NT2/D1 (cell line): Measurements from ENCODE around the gene RPL7A.

ENCODE experiments used
- DNase-seq: peaks from one replicate; pipeline ENCODE4 v3.0.0-alpha.2; 2011; ENCODE audit warnings: low read depth, low spot score
- H3K27me3 ChIP-seq: 2 replicates; pipeline ENCODE4 v1.6.0; 2011; ENCODE audit warnings: mild to moderate bottlenecking; ENCODE audit not compliant: insufficient read length, insufficient read depth
- H3K36me3 ChIP-seq: 2 replicates; pipeline ENCODE4 v1.6.1; 2011; ENCODE audit warnings: mild to moderate bottlenecking, low read length, mixed read lengths; ENCODE audit not compliant: insufficient read depth, insufficient read length
- H3K4me1 ChIP-seq: 2 replicates; pipeline ENCODE4 v1.5.1; 2011; ENCODE audit not compliant: insufficient read depth, insufficient read length
- H3K4me3 ChIP-seq: 2 replicates; pipeline ENCODE4 v1.5.1; 2011; ENCODE audit warnings: low read depth; ENCODE audit not compliant: insufficient read length
- H3K9ac ChIP-seq: 2 replicates; pipeline ENCODE4 v1.6.0; 2011; ENCODE audit warnings: low read depth; ENCODE audit not compliant: insufficient read length
- H3K9me3 ChIP-seq: 2 replicates; pipeline ENCODE4 v1.5.1; 2011; ENCODE audit warnings: mild to moderate bottlenecking, low read length; ENCODE audit not compliant: insufficient read depth
- SUZ12 ChIP-seq: IDR thresholded peaks from 2 replicates; pipeline ENCODE4 v1.6.1; 2011; ENCODE audit not compliant: insufficient read length, insufficient read depth; ENCODE audit errors: extremely low read depth
- YY1 ChIP-seq: IDR thresholded peaks from 2 replicates; pipeline ENCODE4 v1.6.1; 2011; ENCODE audit not compliant: insufficient read length, insufficient read depth
- ZNF274 ChIP-seq: IDR thresholded peaks from 2 replicates; pipeline ENCODE4 v1.6.1; 2011; ENCODE audit warnings: mild to moderate bottlenecking, low read depth, low read length

The RPL7A gene

DNA sequence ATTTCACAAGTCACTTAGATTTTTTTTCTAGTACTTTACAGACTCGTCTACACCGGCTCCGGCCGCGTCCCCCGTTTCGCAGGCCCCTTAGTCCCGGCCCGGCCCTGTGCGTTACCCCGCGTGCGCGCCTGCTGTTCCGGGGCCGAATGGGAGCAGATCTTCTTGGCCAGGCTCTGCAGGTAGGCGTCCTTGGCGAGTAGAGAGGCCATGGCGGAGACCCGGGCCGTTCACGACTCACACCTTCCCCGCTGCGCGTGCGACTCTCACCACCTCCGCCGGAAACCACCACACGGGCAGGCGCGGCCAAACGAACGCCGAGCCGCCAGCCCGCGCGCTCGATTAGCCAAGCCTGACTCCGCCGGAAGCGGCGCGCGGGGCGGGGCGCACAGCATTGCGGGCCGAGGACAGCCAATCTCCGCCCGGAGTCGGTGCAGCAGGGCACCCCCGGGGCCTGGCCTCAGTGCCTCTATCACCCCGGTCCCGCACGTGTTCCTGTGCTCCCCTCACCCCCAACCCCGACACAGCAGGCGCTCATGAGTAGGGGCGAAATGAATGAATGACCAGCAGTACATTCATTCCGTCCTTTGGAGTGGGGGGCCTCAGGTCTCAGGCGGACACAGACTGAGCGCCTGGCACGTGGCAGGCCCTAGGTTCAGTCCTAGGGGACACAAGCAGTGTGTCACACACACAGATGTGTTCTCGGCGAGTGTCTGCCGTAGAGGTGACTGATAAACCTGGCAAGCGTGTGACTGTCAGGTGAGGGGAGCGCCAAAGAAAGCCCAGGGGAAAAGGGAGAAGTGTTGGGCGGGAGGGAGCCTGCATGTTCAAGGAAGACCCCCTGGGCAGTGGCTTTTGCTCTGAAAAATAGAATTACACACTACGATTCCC is 11.8 kb upstream of the RPL7A start, which contains the start of gene SURF6:
TSS of gene SURF6 (minus strand) at position 265 of the 888 bp plus-strand sequence. CDS start at position 209, 56 bp downstream.
- Histone ChIP-seq H3K9ac (peak within 1 kb of the TSS; percentile 94), H3K36me3 (peaks cover 73% of the 10 kb centered on the region), H3K27me3 (no peaks in the 10 kb centered on the region), H3K4me3 (peak within 1 kb of the TSS; percentile 85), H3K9me3 (no peaks in the 10 kb centered on the region), H3K4me1 (peaks cover 13% of the 10 kb centered on the region)
- peak; percentile 35 for TF ChIP-seq YY1
- no peak for TF ChIP-seq SUZ12
- no peak for TF ChIP-seq ZNF274
- peak; percentile 93 for DNase-seq

- Histone ChIP-seq H3K27me3 (no peaks in the 10 kb centered on the region), H3K36me3 (peaks cover 73% of the 10 kb centered on the region), H3K9me3 (no peaks in the 10 kb centered on the region), H3K4me3 (no peak overlapping the region), H3K9ac (peak overlapping the region; percentile 3), H3K4me1 (peaks cover 14% of the 10 kb centered on the region)
- DNase-seq: no peak
- no peak for TF ChIP-seq SUZ12
- TF ChIP-seq ZNF274: no peak
- TF ChIP-seq YY1: no peak
These were observed 8.4 kb upstream of the RPL7A start for GRCh38 chr9:133339641-133340040.

DNA sequence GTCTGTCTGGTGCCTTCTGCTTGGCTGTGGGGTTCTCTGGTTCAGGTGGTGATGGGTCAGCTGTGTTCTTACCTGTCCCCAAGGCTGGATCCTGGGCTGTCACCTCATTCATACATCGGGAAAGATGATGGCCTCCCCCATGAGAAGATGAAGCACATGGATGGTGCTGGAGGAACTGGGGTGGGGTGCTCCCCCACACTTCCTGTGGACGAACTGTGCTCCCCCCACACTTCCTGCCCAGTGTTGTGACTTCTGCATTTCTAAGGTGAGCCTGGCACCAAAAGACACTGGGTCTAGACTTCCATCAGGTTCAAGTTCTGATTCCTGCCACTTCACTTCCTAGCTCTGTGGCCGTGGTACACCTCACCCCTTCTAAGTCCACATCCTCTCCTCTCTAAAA is 7.8 kb upstream of the RPL7A start:
- Histone ChIP-seq H3K4me3 (no peak overlapping the region), H3K27me3 (no peaks in the 10 kb centered on the region), H3K9ac (no peak overlapping the region), H3K9me3 (no peaks in the 10 kb centered on the region), H3K36me3 (peaks cover 76% of the 10 kb centered on the region), H3K4me1 (peaks cover 14% of the 10 kb centered on the region)
- TF ChIP-seq YY1 (no peak), SUZ12 (no peak), ZNF274 (no peak)
- no peak for DNase-seq

DNA sequence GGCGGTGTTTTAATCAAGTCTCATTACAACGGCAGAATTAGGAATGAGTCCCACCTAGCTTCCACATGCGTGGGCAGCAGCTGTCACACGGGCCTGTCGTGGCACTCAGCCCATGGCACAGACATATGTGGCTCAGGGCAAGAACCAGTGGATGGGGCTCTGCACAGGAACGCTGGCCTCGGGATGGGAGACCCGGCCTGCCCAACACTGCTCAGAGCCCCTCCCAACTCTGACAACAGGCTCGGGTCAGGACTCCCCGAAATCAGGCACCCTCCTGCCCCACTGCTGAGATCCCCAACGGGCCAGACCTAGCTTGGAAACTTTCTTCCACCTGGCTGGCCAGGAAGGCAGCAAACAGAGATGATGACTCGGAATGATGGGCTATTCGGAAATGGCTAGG is 7.1 kb upstream of the RPL7A start:
- peaks cover 16% of the 10 kb centered on the region for H3K4me1 ChIP-seq
- H3K9me3 ChIP-seq: no peaks in the 10 kb centered on the region
- no peak overlapping the region for H3K4me3 ChIP-seq
- H3K27me3 ChIP-seq: no peaks in the 10 kb centered on the region
- H3K36me3 ChIP-seq: peaks cover 83% of the 10 kb centered on the region
- no peak for DNase-seq
- TF ChIP-seq YY1 (no peak), SUZ12 (no peak), ZNF274 (no peak)
- H3K9ac ChIP-seq: no peak overlapping the region

GRCh38 chr9:133341369-133342068 is 6.5 kb upstream of the RPL7A start:
- DNase-seq: no peak
- H3K4me3 ChIP-seq: no peak overlapping the region
- peak overlapping the region; percentile 36 for H3K9ac ChIP-seq
- TF ChIP-seq YY1 (no peak), ZNF274 (no peak), SUZ12 (no peak)
- no peaks in the 10 kb centered on the region for H3K27me3 ChIP-seq
- H3K4me1 ChIP-seq: peaks cover 22% of the 10 kb centered on the region
- no peaks in the 10 kb centered on the region for H3K9me3 ChIP-seq
- H3K36me3 ChIP-seq: peaks cover 86% of the 10 kb centered on the region

DNA sequence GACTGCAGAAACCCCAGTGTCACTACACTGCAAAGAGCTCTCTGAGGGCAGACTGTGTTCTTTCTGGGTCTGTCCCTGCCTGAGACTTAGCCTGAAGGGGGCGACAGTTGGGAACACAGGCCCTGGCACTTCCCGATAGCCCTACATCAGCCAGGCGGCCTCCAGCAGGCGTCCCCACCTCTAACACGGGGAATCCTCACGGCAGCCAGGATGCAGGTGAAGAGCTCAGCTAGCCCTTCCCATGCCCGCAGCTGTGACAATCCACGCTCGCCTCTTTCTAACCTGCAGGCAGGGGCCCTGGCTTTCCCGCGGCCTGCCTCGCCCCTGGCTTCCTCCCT is 6.0 kb upstream of the RPL7A start:
- Histone ChIP-seq H3K36me3 (peaks cover 88% of the 10 kb centered on the region), H3K4me1 (peaks cover 24% of the 10 kb centered on the region), H3K9me3 (no peaks in the 10 kb centered on the region), H3K9ac (peak overlapping the region; percentile 36), H3K27me3 (no peaks in the 10 kb centered on the region), H3K4me3 (no peak overlapping the region)
- TF ChIP-seq YY1 (no peak), ZNF274 (no peak), SUZ12 (no peak)
- DNase-seq: no peak

DNA sequence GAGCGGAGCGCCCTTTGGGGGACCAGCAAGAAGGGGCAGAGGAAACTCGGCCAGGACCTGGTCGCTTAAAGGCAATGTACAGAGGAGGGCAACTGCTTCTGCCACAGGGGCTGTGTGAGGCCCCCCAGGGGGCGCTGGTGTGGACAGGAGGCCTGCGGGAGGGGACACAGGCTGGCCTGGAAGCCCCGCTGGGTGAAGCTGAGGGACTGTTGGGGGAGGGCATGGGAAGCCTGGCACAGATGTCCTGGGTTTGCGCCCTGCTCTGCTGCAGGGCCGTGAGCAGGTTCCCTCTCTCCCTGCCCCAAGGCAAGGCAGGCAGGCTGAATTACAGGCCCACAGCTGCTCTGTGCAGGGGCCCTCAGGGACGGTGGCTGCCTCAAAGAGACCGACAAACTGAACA is 5.4 kb upstream of the RPL7A start:
- DNase-seq: no peak
- Histone ChIP-seq H3K9me3 (no peaks in the 10 kb centered on the region), H3K9ac (peak overlapping the region; percentile 50), H3K27me3 (no peaks in the 10 kb centered on the region), H3K4me3 (no peak overlapping the region), H3K4me1 (peaks cover 24% of the 10 kb centered on the region), H3K36me3 (peaks cover 88% of the 10 kb centered on the region)
- TF ChIP-seq SUZ12 (no peak), YY1 (no peak), ZNF274 (no peak)
